Activated naive CD4-positive, alpha-beta T cell treated with anti-CD3 and anti-CD28 coated beads, Interleukin-2, amount 50 U/mL, for 72 hours (primary cell): ENCODE measurements around the gene ZNF358. TPM values are rescaled to one million over a fixed set of nuclear protein-coding genes. Genes with fewer than 3 reads are reported as not detected.
A peak's percentile ranks its signal among the peaks of the same experiment; 100 is the strongest.

ENCODE experiments used
- ATAC-seq, 2 donors: fragments of 150-1000 bp; cut with Tn5 transposase; 2 replicates each; pipeline ENCODE4 v1.10.0; 2021; ENCODE audit warnings: mild to moderate bottlenecking in 2 of 2, moderate library complexity in 2 of 2
- DNase-seq, 2 donors: peaks; one replicate each; pipeline ENCODE4 v3.0.0; 2021 to 2022; ENCODE audit warnings: low spot score in 2 of 2
- H3K27ac Mint-ChIP-seq, 2 donors: one replicate each; pipeline ENCODE4 v1.8.0; 2022; ENCODE audit warnings: mild to moderate bottlenecking in 2 of 2, mixed read lengths in 2 of 2
- H3K36me3 Mint-ChIP-seq, 2 donors: one replicate each; pipeline ENCODE4 v1.8.0; 2022; ENCODE audit warnings: mixed read lengths in 2 of 2
- H3K9me3 Mint-ChIP-seq, 2 donors: one replicate each; pipeline ENCODE4 v1.8.0; 2022; ENCODE audit warnings: mixed read lengths in 2 of 2
- total RNA-seq, 2 donors: library from RNA; stranded (reverse); gene quantifications; one replicate each; pipeline ENCODE4 v1.2.3, GENCODE V29; 2022

Gene ZNF358
- total RNA-seq, 2 donors from 2014 or later = 0.59 to 11.1 TPM

DNA sequence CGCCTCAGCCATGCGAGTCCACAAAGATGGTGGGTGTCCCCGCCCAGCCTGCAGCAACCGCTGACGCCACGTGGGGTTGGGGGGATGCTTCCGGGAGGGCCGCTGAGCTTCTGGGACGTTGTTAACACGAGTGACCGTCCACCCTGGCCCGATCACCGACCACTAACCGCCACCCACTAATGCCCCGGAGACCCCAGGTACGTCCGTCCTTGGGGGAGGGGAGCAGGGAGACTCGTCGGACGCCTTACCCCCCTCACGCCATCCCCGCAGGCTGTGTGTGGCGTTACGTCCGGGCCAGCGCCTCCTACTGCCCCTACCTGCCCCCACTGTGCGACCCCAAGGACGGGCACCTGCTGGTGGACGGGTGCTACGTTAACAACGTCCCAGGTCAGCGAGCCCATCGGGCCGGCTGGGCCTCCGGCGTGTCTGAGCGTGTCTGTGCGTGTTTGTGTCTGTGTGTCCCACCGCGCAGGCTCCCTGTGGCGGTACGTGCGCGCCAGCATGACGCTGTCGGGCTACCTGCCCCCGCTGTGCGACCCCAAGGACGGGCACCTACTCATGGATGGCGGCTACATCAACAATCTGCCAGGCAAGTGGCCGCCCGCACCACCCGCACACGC is 40.9 kb downstream of the ZNF358 start:
- H3K27ac Mint-ChIP-seq = no peak overlapping the region
- ATAC-seq = no peak
- peaks cover 4 to 5% of the 10 kb centered on the region in 2 donors for H3K36me3 Mint-ChIP-seq
- H3K9me3 Mint-ChIP-seq = no peaks in the 10 kb centered on the region
- DNase-seq = no peak

DNA sequence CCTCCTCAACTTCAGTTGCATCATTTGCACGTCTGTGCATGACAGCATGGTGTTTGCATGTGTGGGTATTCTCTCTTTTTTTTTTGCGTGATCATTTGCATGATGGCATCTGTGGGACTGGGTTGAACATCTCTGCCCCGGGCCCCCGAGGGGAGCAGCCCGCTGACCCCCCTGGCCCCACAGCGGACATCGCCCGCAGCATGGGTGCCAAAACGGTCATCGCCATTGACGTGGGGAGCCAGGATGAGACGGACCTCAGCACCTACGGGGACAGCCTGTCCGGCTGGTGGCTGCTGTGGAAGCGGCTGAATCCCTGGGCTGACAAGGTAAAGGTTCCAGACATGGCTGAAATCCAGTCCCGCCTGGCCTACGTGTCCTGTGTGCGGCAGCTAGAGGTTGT is 42.8 kb downstream of the ZNF358 start:
- H3K27ac Mint-ChIP-seq = no peak overlapping the region
- ATAC-seq (no peak), DNase-seq (no peak)
- H3K36me3 Mint-ChIP-seq = peaks cover 4 to 5% of the 10 kb centered on the region in 2 donors
- no peaks in the 10 kb centered on the region for H3K9me3 Mint-ChIP-seq

DNA sequence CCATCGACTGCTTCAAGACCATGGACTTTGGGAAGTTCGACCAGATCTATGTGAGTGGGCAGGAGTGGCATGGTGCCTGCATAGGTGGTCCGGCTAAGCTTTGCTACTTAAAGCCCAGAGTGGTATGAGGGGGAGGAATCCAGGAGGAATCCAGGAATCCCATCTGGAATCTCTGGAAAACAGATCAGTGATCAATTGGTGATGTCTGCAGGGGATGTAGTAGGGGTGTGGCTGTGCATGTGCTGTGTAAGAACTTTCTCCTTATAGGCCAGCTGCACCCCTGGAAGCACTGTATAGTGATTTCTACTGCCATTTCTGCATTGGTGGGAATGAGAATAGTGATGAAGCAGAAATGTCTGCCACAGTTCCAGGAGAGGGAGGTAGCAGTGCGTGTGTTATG is 43.2 kb downstream of the ZNF358 start:
- no peak overlapping the region for H3K27ac Mint-ChIP-seq
- ATAC-seq (no peak), DNase-seq (no peak)
- peaks cover 4 to 5% of the 10 kb centered on the region in 2 donors for H3K36me3 Mint-ChIP-seq
- H3K9me3 Mint-ChIP-seq = no peaks in the 10 kb centered on the region

DNA sequence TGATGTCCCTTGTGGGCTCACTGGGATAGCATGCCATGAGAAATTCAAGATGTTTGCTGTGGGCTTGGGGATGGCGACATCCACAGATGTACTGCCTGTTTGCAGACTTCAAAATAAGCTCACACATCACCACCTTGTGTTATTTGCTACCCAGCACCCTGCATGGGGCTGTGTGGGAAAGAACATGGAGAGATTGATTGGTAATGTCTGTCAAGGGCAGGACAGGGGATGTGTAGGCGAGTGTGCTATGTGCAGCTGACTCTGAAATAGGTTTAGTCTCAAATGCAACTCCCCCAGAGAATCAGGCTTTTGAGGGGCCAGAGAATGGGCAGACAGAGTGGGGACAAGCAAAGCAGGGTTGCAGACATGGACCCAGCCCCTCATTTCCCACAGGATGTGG is 44.4 kb downstream of the ZNF358 start:
- ATAC-seq (no peak), DNase-seq (no peak)
- no peaks in the 10 kb centered on the region for H3K9me3 Mint-ChIP-seq
- no peak overlapping the region for H3K27ac Mint-ChIP-seq
- H3K36me3 Mint-ChIP-seq = peaks cover 4 to 5% of the 10 kb centered on the region in 2 donors

DNA sequence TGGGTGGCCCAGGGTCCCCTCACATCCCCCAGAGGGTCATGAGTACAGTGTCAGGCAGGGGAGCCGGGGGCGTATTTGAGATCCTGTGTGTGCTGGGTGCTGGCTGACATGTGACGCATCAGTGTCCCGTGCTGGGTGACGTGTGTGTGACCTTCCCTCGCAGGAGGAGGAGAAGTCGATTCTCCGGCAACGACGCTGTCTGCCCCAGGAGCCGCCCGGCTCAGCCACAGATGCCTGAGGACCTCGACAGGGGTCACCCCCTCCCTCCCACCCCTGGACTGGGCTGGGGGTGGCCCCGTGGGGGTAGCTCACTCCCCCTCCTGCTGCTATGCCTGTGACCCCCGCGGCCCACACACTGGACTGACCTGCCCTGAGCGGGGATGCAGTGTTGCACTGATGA is 45.4 kb downstream of the ZNF358 start:
- DNase-seq = no peak
- peaks cover 4 to 5% of the 10 kb centered on the region in 2 donors for H3K36me3 Mint-ChIP-seq
- H3K27ac Mint-ChIP-seq = no peak overlapping the region
- H3K9me3 Mint-ChIP-seq = no peaks in the 10 kb centered on the region
- ATAC-seq = no peak

DNA sequence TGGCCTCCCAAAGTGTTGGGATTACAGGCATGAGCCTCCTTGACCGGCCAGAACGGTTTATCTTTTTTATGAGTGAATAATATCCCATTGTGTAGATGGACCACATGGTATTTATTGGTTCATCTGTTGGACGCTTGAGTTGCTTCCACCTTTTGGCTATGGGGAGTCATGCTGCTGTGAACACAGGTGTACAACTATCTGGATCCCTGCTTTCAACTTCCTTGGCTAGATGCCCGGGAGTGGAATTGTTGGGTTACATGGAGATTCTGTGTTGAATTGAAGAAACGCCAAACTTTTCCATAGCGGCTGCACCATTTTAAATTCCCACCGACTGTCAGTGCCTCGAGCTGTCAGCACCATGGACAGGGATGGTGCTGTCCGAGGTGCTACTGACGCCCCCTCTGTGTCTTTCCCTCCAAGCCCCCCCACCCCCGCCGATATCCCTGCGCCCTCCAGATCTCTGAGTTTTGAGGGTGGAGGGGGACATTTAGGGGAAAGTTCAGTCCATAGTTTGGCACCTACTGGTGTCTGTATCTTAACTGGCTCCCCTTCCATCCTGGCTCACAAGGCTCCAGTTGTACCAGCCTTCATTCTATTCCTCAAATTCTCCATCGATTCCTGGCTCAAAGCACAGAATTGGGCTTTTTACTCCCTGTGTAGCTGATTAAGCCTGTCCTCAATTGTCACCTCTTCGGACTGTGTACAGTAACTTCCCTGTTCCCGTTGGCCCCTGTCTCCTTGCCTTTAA is 46.9 kb downstream of the ZNF358 start:
- DNase-seq = no peak
- peaks cover 4 to 5% of the 10 kb centered on the region in 2 donors for H3K36me3 Mint-ChIP-seq

DNA sequence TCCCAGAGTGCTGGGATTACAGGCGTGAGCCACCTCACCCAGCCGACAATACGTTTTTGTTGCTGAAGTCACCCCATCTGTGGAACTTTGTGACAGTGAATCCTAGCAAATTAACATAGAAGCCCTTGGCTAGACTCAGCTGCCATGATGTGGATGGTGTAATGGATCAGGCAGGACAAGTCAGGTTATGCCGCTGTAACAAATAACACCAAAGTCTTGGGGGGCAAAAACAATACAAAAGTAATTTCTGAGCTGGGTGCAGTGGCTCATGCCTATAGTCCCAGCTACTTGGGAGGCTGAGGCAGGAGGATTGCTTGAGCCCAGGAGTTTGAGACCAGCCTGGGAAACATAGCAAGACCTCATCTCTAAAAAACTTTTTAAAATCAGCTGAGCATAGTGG is 49.0 kb downstream of the ZNF358 start:
- peak overlapping the region in 1 of 2 donors; percentile 72 for H3K27ac Mint-ChIP-seq
- H3K36me3 Mint-ChIP-seq = peaks cover 4 to 5% of the 10 kb centered on the region in 2 donors
- ATAC-seq (no peak), DNase-seq (no peak)
- no peaks in the 10 kb centered on the region for H3K9me3 Mint-ChIP-seq

More for the DNA sequence above, 46.9 kb downstream of the ZNF358 start:
- ATAC-seq = no peak
- no peaks in the 10 kb centered on the region for H3K9me3 Mint-ChIP-seq
- H3K27ac Mint-ChIP-seq = no peak overlapping the region

DNA sequence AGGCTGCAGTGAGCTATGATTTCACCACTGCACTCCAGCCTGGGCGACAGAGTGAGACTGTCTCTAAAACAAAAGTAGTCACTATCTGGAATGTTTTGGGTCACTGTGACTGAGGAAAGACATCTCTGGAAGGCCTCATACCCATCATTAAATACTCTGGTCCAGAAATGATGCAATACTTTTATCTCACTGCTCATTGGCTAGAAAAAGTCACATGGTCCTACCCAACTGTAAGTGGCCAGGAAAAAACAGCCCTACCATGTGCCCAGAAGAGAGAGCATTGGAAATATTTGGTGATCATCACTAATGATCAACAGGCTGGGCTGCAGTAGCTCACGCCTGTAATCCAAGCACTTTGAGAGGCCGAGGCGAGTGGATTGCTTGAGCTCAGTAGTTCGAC is 49.4 kb downstream of the ZNF358 start:
- H3K9me3 Mint-ChIP-seq = no peaks in the 10 kb centered on the region
- DNase-seq (no peak), ATAC-seq (no peak)
- no peak overlapping the region for H3K27ac Mint-ChIP-seq
- H3K36me3 Mint-ChIP-seq = peaks cover 1 to 2% of the 10 kb centered on the region in 2 donors

Other genes with a start within 250 kb of the ZNF358 start
- gene INSR, start 221.7 kb upstream of the ZNF358 start, total RNA-seq = 1 to 10 TPM; 3.6 TPM
- 10 to 100 TPM; 30.1 to 36.0 TPM for gene ARHGEF18, start 167.2 kb upstream of the ZNF358 start, total RNA-seq
- gene PEX11G, start 27.1 kb upstream of the ZNF358 start, total RNA-seq = under 1 TPM; 0.27 to 0.74 TPM
- gene MCOLN1, start 6.5 kb downstream of the ZNF358 start, total RNA-seq = 10 to 100 TPM; 10.3 to 11.0 TPM
- gene PNPLA6, start 19.6 kb downstream of the ZNF358 start, total RNA-seq = 100 to 1,000 TPM; 102 to 138 TPM
- under 1 TPM; 0.07 to 0.80 TPM for gene CAMSAP3, start 79.8 kb downstream of the ZNF358 start, total RNA-seq
- 10 to 100 TPM; 46.4 to 65.6 TPM for gene XAB2, start 113.4 kb downstream of the ZNF358 start, total RNA-seq
- 100 to 1,000 TPM; 101 to 108 TPM for gene PET100, start 113.7 kb downstream of the ZNF358 start, total RNA-seq
- 1 to 10 TPM; 1.8 to 4.2 TPM for gene PCP2, start 117.6 kb downstream of the ZNF358 start, total RNA-seq
- 100 to 1,000 TPM; 103 to 111 TPM for gene STXBP2, start 121.0 kb downstream of the ZNF358 start, total RNA-seq
- not detected for gene RETN, start 152.9 kb downstream of the ZNF358 start, total RNA-seq
- gene MCEMP1, start 161.0 kb downstream of the ZNF358 start, total RNA-seq = not detected
- gene TRAPPC5, start 164.7 kb downstream of the ZNF358 start, total RNA-seq = 10 to 100 TPM; 58.9 to 84.4 TPM
- gene FCER2, start 186.0 kb downstream of the ZNF358 start, total RNA-seq = under 1 TPM; 0.56 to 0.57 TPM
- not detected for gene CLEC4G, start 216.0 kb downstream of the ZNF358 start, total RNA-seq
- not detected for gene CD209, start 231.4 kb downstream of the ZNF358 start, total RNA-seq
- gene CLEC4M, start 247.1 kb downstream of the ZNF358 start, total RNA-seq = not detected